ENCODE measurements around the gene GJA5. TPM values are rescaled to one million over a fixed set of nuclear protein-coding genes. Genes with fewer than 3 reads are reported as not detected.

The GJA5 gene
- 0.94 TPM for total RNA-seq

DNA sequence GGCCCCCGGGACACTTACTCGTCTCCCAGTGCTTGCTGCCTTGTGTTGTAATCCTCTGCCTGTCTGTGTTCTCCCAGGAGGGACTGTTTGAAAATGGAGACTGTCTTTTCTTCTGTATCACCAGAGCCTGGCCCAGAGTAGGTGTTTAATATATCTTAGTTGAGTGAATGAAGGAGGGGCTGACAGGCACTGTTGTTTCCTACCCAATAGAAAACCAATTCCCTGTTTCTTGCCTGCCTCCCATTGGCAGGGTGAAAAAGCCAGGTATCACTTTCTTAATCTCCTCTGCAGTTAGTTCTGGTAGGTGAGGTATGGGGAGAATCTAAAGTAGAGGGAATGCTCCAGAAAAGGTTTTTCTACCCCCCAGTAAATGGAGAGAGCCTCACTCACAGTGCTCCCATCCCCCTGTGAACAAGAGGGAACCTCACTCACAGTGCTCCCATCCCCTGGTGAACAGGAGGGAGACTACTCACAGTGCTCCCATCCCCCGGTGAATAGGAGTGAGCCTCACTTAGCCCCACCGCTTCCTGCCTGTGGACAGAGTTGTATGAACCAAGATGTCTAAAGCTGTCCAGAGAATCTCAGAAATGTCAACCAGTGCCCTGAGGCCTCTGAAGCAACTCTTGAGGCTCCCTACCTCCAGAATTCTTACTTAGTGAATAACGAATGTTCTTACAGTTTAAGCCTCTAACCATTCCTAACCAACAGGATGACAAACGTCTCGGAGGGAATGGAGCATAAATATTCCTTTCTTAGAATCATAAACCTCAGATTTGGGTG, at the start of gene GJA5:
Gene GJA5 (minus strand): TSS at position 122 of the 780 bp plus-strand sequence. CDS start 1,364 bp downstream, outside the sequence.

Other genes starting within 250 kb of the GJA5 start
- gene BCL9, start 219.1 kb downstream of the GJA5 start, total RNA-seq: 23.8 TPM
- 23.5 TPM for gene ACP6, start 90.1 kb downstream of the GJA5 start, total RNA-seq
- gene GJA8, start 142.2 kb upstream of the GJA5 start, total RNA-seq: not detected
- gene GPR89B, start 167.8 kb upstream of the GJA5 start, total RNA-seq: 44.8 TPM

All from parietal lobe (tissue), 1 donor.